Muscle layer of duodenum (tissue), 2 donors: ENCODE data around the gene EYS.

Source experiments
- H3K27ac ChIP-seq: one replicate; pipeline ENCODE4 v1.7.0; 2013; ENCODE audit warnings: mild to moderate bottlenecking, low read length
- H3K27me3 ChIP-seq: one replicate; pipeline ENCODE4 v1.7.0; 2013; ENCODE audit warnings: low read depth, mild to moderate bottlenecking, control low read depth, low read length
- H3K36me3 ChIP-seq, 2 donors: one replicate each; pipeline ENCODE4 v1.7.0; 2013; ENCODE audit warnings: low read length in 2 of 2, control low read depth in 1 of 2, mild to moderate bottlenecking in 1 of 2; ENCODE audit not compliant: insufficient read depth in 2 of 2, control insufficient read depth in 1 of 2
- H3K4me1 ChIP-seq, 2 donors: one replicate each; pipeline ENCODE4 v1.7.0; 2013; ENCODE audit warnings: low read length in 2 of 2, mild to moderate bottlenecking in 2 of 2, control low read depth in 1 of 2, moderate library complexity in 1 of 2; ENCODE audit not compliant: insufficient read depth in 2 of 2, control insufficient read depth in 1 of 2
- H3K4me3 ChIP-seq, 2 donors: one replicate each; pipeline ENCODE4 v1.7.0; 2013; ENCODE audit warnings: low read length in 2 of 2, low read depth in 1 of 2, mild to moderate bottlenecking in 1 of 2
- H3K9me3 ChIP-seq, 2 donors: one replicate each; pipeline ENCODE4 v1.7.0; 2013; ENCODE audit warnings: low read length in 2 of 2, control low read depth in 1 of 2, mild to moderate bottlenecking in 1 of 2; ENCODE audit not compliant: control insufficient read depth in 1 of 2
- donor health status: healthy.

Gene EYS

DNA sequence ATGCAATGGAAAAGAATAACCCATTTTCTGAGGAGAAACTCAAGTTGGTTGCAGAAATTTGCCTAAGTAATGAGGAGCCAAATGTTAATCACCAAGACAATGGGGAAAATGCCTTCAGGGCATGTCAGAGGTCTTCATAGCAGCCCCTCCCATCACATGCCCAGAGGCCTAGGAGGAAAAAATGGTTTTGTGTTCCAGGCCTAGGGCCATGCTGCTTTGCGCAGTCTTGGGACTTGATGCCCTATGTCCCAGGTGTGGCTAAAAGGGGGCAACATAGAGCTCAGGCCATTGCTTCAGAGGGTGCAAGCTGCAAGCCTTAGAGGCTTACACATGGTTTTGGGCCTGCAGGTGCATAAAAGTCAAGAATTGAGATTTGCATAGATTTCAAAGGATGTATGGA is 485.9 kb downstream of the EYS start:
- no peak overlapping the region for H3K27ac ChIP-seq

DNA sequence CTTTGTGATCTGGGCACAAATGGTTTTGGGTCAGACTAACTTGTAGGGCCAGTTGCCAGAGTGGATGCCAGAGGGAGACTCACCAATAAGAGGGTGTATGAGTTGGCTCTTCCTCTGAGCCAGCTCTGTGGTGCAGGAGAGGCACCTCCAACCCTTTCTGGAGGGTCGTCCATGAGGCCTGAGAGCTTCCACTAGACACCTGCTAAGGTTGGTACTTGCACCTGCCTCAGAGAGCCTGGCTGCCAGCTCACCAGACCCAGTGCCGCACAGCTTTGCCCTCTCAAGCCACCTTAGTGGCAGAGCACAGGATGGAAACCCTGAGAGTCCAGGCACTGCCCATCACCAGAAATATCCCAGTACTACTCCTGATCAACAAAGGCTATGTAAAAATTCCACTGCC is 504.3 kb downstream of the EYS start:
- no peaks in the 10 kb centered on the region for H3K27me3 ChIP-seq
- peaks cover 0 to 6% of the 10 kb centered on the region in 2 donors for H3K9me3 ChIP-seq
- H3K36me3 ChIP-seq: no peaks in the 10 kb centered on the region
- H3K4me3 ChIP-seq: no peak overlapping the region
- no peaks in the 10 kb centered on the region for H3K4me1 ChIP-seq
- no peak overlapping the region for H3K27ac ChIP-seq

More for the DNA sequence above, 485.9 kb downstream of the EYS start:
- Histone ChIP-seq H3K9me3 (no peaks in the 10 kb centered on the region), H3K4me3 (no peak overlapping the region), H3K27me3 (no peaks in the 10 kb centered on the region), H3K4me1 (no peaks in the 10 kb centered on the region), H3K36me3 (no peaks in the 10 kb centered on the region)

DNA sequence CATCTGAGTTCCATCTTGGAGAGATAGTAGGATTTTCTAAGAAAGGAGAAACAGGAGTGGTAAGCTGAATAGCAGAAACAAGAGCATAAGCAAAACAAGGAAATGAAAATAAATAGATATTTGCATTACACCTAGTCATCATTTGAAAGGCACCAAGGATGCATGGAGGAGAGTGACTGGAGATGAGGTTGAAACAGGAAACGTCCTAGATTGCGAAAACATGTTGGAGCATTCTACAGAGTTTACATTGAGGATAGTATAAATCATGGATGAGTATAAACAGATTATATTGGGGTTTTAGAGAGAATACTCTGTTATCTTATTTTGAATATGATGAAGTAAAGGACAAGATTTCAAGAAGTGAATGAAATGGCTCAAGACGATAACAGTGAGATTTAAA is 507.3 kb downstream of the EYS start:
- H3K36me3 ChIP-seq: no peaks in the 10 kb centered on the region
- H3K27me3 ChIP-seq: no peaks in the 10 kb centered on the region
- H3K27ac ChIP-seq: no peak overlapping the region
- H3K4me1 ChIP-seq: no peaks in the 10 kb centered on the region
- peaks cover 0 to 6% of the 10 kb centered on the region in 2 donors for H3K9me3 ChIP-seq
- H3K4me3 ChIP-seq: no peak overlapping the region

DNA sequence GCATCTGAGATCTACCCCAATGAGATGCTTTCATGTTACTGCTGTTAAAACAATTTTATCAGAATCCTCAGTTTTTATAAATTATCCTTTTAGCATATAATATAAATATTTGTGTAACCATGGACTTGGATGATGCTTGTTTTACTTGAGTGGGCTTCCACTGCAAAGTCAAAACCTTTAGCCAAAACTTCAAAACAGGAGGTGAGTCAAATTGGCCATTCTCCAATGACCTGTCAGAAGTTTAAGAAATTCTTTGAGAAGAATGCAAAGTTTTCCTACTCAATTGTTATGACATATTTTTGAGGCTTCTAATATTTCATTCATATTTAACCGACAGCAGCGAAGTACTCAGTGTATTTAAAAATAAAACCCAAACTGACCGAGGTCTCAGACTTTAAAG is 507.9 kb downstream of the EYS start:
- peaks cover 0 to 6% of the 10 kb centered on the region in 2 donors for H3K9me3 ChIP-seq
- H3K27me3 ChIP-seq: no peaks in the 10 kb centered on the region
- no peak overlapping the region for H3K4me3 ChIP-seq
- no peaks in the 10 kb centered on the region for H3K4me1 ChIP-seq
- H3K36me3 ChIP-seq: no peaks in the 10 kb centered on the region
- no peak overlapping the region for H3K27ac ChIP-seq

DNA sequence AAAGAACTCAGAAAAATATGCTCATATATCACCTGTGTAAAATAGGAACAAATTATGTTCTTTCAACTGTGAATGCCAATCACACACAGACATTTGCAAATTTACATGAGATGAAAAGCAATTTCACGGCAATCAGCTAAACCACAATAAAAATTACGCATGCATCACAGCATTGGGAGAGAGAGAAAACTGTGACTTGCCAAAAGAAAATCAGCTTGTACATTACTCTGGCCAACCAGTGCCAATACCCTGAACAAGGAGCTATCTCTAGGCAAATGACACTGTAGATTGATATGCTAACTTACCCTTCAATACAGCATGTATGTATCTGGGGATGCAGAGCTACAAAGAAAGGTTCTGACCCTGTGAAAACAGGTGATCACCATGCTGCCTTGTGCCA is 515.6 kb downstream of the EYS start:
- Histone ChIP-seq H3K36me3 (no peaks in the 10 kb centered on the region), H3K27ac (no peak overlapping the region), H3K27me3 (no peaks in the 10 kb centered on the region), H3K4me3 (no peak overlapping the region), H3K4me1 (no peaks in the 10 kb centered on the region), H3K9me3 (no peaks in the 10 kb centered on the region)

DNA sequence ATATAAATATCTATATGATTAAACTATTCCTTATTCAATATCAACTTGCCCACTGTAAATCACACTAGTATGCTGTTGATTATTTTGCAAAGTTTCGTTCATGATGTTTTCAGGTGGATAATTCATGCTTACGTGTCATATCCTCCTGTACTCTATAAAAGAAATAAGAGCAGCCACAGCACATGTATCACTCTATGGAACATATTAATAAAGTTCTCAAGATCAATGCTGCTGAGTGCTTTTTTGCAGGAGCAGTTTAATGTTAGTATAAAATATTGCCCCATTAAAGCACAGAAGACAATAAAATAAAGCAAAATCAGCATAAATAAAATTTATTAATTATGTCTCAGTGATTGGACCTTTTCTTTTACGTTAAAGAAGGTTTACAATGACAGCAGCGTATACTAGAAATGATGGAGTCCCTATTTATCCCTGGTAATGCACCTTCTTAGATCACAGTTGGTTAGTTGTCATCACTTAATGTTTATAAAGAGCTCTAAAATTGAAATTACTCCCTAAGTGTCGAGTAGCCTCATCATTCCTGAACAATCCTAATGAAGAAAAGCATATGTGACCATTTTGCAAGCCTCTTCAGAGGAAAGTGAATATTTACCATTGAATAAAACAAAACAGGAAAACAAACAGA is 517.7 kb downstream of the EYS start:
- no peak overlapping the region for H3K4me3 ChIP-seq
- no peaks in the 10 kb centered on the region for H3K36me3 ChIP-seq
- no peak overlapping the region for H3K27ac ChIP-seq
- H3K9me3 ChIP-seq: no peaks in the 10 kb centered on the region
- no peaks in the 10 kb centered on the region for H3K27me3 ChIP-seq
- H3K4me1 ChIP-seq: no peaks in the 10 kb centered on the region

DNA sequence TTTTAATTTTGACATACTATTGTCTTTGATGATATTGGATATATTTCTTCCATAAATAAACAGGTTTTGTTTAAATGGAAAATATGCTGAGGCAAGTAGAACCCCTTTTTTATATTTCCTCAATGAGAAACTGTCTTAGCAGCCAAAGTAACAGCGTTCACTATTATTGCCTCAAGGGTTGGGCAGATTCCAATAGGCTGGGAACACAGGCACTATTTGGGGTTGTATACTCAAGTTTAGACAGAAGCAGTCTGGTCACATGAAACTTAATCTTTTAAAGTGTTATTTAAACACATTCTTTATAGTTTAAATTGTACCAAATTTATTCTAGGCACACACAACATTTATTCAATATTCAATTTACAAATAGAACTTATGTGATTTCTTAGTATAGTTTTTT is 520.2 kb downstream of the EYS start:
- Histone ChIP-seq H3K4me3 (no peak overlapping the region), H3K4me1 (no peaks in the 10 kb centered on the region), H3K9me3 (no peaks in the 10 kb centered on the region), H3K36me3 (no peaks in the 10 kb centered on the region), H3K27me3 (no peaks in the 10 kb centered on the region), H3K27ac (no peak overlapping the region)

DNA sequence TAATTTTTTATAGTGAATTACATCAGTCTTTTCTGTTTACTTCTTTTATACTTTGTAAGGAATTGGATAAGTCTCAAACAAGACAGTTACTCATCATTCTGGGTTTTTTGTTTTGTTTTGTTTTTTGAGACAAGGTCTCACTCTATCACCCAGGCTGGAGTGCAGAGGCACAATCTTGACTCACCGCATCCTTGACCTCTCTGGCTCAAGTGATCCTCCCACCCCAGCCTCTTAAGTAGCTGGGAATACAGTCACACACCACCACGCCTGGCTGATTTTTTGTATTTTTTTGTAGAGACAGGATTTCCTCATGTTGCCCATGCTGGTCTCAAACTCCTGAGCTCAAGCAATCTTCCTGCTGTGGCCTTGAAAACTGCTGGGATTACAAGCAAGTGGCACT is 524.3 kb downstream of the EYS start:
- Histone ChIP-seq H3K27me3 (no peaks in the 10 kb centered on the region), H3K4me1 (no peaks in the 10 kb centered on the region), H3K36me3 (no peaks in the 10 kb centered on the region), H3K27ac (no peak overlapping the region), H3K4me3 (no peak overlapping the region), H3K9me3 (no peaks in the 10 kb centered on the region)

DNA sequence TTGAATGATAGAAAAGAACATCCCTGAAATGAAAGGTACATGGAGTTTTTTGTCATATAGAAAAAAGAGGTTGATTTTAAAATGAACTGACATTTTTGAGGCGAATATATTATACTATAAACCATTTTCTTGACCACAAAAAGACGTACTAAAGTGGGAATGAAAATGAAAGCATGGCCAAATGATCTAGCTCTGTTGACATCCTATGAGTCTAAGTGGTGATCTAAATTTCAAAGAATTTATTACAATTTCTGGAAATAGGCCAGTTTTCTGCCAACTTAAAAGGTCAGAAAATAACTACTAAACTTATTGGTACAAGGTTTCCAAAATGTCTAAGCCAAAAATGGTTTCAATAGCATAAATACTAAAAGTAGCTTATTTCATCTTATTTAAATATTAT is 536.8 kb downstream of the EYS start:
- H3K27me3 ChIP-seq: no peaks in the 10 kb centered on the region

DNA sequence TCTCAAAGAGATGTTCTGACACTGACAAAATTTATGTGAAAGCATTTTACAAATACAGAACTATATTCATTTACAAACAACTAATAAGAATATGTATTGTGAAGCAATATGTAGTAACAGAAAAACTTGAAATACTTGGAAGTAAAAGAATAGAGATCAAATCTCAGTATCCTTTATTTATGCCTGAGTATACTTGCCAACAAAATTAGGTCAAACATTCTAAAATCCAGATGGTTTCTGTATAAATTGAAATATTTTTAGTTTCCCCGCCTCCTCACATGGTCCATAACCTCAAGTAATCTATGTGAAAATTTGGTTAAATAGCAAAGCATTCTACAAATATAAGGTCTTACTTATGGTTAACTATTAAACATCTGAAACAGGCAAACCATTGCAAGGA is 545.4 kb downstream of the EYS start:
- H3K4me3 ChIP-seq: no peak overlapping the region

More for the DNA sequence above, 536.8 kb downstream of the EYS start:
- Histone ChIP-seq H3K9me3 (no peaks in the 10 kb centered on the region), H3K27ac (no peak overlapping the region), H3K4me3 (no peak overlapping the region), H3K36me3 (no peaks in the 10 kb centered on the region), H3K4me1 (no peaks in the 10 kb centered on the region)

DNA sequence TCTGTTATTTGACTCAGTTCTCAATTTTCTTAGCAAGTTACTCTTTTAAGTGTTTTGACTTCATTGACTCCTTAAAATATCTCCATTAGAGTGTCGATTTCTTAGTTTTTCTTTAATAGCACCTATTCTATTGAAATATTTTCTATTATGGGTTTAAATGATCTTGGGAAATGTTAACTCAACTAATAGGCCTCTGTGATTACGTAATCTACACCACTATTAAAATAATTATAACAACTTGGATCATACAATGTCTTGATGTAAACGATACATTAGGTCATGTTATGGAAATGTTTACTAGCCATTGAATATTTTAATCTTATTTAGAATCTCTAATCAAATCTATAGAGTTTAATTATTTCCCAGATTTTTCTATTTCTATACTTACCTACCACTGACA is 550.0 kb downstream of the EYS start:
- no peak overlapping the region for H3K27ac ChIP-seq
- H3K4me1 ChIP-seq: no peaks in the 10 kb centered on the region
- H3K4me3 ChIP-seq: no peak overlapping the region
- H3K9me3 ChIP-seq: no peaks in the 10 kb centered on the region
- no peaks in the 10 kb centered on the region for H3K27me3 ChIP-seq
- H3K36me3 ChIP-seq: no peaks in the 10 kb centered on the region

More for the DNA sequence above, 545.4 kb downstream of the EYS start:
- Histone ChIP-seq H3K27me3 (no peaks in the 10 kb centered on the region), H3K27ac (no peak overlapping the region), H3K4me1 (no peaks in the 10 kb centered on the region), H3K9me3 (no peaks in the 10 kb centered on the region), H3K36me3 (no peaks in the 10 kb centered on the region)

DNA sequence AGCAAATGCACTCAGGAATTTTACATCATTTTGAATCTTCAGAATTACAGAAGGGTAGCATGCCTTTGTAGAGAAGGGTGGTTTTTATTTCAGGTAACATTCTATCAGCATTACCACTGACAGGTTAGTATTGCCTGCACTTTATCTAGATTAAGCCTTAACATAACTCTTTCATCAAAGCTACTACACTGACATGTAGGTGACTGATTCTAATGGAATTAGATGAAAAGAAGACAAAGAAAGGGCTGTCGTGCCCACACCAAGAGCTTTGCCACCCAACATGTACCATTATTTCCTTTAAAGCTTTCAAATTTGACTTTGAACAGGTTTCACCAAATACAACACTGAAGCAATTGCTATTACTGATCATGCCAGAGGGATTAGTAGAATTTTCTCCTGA is 551.9 kb downstream of the EYS start:
- no peaks in the 10 kb centered on the region for H3K27me3 ChIP-seq
- H3K9me3 ChIP-seq: no peaks in the 10 kb centered on the region
- H3K4me1 ChIP-seq: no peaks in the 10 kb centered on the region
- no peaks in the 10 kb centered on the region for H3K36me3 ChIP-seq
- no peak overlapping the region for H3K27ac ChIP-seq
- H3K4me3 ChIP-seq: no peak overlapping the region
